GM21381 (cell line): ENCODE measurements around the gene KCNT1.
"Not testable (repeated sequence)": the region's sequence is repeated elsewhere in the genome, so short reads cannot be mapped to it uniquely, and the experiment has no call there.

ENCODE experiments used
- ATAC-seq: cut with Tn5 transposase; IDR thresholded peaks from one replicate; pipeline ENCODE4 v1.9.1; 2021; ENCODE audit warnings: mild to moderate bottlenecking, moderate library complexity; ENCODE audit not compliant: unreplicated experiment

Gene KCNT1

DNA sequence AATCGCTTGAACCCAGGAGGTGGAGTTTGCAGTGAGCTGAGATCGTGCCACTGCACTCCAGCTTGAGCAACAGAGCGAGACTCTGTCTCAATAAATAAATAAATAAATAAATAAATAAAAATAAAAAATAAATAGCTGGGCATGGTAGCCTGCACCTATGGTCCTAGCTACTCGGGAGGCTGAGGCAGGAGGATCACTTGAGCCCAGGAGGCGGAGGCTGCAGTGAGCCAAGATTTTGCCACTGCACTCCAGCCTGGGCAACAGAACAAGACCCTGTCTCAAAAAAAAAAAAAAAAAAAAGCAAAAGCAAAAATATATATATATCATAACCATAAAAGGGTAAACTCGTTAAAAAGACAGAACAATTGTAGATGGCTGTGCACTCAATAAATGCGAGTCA lies 29.2 kb upstream of the KCNT1 start:
- not testable (repeated sequence) for ATAC-seq

DNA sequence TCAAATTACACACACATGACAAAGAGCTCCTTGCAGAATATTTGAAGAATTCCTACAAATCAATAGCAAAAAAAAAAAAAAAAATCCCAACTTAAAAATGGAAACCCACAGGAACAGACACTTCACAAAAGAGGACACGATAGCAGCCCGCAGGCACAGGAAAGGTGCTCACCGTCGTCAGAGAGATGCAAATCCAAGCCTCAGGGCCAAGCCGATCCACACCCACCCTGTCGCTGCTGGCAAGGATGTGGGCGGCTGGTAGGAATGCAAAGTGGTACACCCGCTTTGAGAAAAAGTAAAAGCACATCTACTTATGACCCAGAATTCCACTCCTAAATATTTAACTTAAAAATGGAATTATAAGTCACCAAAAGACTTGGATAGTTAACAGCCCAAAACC lies 28.0 kb upstream of the KCNT1 start:
- ATAC-seq: no peak

DNA sequence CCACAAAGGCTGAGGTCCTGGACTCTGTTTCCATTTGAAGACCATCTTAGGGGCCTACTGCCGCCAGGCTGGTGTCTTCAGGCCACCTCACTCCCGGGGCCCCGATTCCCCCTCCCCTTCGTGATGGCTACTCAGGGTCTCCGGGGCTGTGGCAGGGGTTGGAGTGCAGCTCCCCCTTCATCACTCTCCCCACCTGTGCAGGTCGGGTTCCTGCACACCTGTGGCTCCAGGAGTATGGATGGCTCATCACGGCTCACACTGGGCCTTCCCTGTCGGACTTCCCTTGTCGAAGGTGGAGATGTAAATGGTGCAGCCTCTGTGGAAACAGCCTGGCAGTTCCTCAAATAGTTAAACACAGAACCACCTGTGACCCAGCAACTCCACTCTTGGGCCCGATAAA lies 27.0 kb upstream of the KCNT1 start:
- ATAC-seq: no peak

DNA sequence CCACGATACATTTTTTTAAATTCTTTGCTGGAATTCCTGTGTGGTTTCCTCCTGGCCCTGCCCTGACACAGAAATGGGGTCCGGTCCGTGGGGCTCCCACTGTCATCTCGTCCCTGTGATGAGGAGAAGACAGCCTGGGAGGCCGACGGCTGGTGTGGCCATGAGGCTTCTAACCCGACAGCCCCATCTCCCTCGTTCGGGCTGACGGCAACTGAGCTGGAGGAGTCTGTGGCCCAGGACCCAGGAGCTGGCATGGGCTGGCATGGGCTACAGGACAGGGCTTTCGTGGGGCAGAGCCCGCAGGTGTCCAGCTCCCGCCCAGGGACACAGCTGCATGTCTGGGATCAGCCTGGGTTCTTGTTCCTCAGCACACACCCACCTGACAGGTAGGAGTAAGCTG lies 25.1 kb upstream of the KCNT1 start:
- no peak for ATAC-seq

DNA sequence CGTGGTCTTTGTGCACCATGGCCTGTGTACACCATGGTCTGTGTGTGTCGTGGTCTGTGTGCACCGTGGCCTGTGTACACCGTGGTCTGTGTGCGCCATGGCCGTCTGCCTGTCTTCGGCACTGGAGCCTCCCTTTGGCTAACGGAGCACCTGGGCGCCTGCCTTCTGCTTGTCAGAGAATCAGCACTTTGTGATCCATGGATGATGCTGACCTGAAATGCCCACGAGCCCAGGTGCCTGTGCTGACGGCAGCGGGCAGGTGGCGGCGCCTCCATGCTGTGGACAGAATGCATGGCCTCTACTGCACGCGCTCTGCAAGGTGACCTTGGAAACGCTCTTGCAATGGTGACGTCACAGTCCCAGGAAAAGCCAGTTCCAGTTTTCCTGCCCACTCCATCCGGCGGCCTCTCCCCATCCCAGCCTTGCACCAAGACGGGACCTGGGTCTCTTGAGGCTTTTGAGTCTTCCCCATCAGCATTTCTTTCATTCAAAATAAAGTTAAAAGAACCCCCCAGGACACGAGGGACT lies 24.3 kb upstream of the KCNT1 start:
- ATAC-seq: no peak

DNA sequence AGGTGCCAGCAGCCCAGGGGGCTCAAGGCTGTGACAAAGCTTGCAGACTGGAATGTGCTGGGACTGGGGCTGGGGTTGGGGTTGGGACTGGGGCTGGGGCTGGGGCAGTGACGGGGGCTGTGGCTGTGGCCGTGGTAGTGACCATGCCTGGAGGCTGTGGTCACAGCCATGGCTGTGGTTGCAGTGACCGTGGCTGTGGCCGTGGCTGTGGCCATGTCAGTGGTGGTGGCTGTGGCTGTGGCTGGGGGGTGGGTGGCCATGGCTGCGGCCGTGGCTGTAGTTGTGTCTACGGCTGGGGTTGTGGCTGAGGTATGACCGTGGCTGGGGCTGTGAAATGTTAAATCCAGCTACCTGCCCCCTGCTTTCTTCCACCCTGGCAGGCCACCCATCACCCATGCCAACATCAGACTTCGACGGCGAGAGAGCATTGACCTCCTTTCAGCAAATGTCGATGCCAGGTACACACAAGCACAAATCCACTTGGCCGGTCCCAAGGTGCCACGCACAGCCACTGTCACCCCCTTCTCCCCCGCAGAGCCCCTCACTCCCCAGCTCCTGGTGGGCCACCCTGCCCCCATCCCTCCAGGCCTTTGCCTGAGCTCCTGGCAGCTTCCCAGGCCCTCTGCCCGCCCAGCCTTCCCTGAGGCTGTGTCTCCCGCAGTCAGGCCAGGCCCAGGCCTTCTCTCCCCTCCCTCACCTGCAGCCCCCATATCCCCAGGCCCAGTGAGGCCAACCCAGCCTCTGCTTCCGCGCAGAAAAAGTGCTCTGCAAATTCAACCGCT lies 23.6 kb upstream of the KCNT1 start:
- no peak for ATAC-seq

DNA sequence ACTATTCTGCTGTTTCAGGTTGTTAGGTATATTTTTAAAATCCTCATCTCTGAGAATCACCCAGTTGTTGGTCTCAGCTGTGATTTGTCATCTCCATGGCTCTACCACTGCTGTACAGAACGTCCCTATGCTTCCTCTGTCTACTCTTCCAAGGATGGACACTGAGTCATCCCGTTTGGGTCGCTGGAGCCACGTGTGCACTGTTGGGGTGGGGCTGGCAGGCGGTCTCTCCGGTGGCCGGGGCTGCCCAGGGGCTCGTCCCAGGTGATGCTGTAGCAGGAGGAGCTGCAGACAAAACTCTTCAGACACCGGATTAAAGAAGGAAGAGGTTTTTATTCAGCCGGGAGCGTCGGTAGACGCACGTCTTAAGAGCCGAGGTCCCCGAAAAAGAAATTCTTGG lies 21.9 kb upstream of the KCNT1 start:
- ATAC-seq: no peak

DNA sequence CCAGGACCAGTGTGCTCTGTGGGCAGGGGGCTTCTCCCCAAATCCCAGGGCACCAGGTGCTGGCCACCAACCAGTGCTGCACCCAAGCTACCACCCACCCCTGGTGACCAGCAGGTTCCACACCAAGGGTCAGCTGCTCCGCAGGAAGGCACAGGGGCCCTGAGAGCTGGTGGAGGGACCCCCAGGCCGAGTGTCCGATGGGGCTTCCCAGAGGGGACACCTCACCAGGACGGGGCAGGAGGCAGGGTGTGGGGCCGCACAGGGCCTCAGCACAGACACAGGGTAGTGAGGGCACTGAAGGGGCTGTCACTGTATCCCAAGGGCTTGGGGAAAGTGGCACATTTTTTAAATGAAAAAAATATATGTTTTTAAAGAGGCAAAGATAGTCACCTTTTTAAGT lies 20.8 kb upstream of the KCNT1 start:
- no peak for ATAC-seq

DNA sequence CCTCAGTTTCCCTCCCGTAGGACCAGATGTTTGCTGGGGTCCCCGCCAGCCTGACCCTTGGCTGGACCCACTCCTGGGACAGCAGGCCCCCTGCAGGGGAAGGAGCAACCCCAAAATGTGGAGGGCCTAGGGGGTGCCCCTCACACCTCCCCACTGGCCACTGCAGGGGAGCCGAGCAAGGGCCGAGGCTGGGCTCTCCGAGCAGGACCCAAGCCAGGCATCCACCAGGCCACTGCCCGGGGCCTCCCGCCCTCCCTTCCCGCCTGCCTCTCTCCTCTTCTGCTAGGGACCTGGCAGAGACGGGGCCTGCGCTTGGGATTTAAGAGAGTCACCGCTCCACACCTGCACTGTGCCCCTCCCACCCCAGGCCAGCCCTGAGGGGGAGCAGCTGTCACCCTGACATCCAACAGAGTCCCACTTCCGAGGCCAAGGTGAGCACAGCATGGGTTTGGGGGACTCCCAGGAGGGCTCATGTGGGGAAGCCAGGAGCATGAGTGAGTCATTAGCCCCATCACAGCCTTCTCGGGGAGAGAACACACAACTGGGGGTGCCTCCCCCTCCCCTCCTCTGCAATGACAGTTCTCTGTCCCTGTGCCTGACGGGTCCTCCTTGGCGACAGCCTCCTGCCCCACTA lies 18.5 kb upstream of the KCNT1 start:
- ATAC-seq: no peak

DNA sequence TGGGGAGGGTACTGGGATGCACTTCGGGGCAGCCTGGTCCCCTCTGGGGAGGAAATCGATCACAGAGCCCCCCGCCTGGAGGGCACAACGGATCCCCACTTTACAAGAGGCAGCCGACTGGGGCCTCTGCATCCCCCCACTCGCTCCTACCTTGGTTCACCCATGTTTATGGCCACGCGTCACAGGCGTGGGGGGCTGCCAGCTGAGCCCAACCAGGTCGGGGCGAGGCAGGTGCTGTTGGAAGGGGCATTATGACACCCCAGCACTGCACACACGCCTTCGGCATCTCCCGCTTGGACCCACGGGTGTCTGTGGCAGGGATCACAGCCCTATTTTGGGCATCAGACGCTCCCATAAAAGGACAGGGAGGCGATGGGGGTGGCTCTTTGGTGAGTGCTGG lies 17.3 kb upstream of the KCNT1 start:
- no peak for ATAC-seq

DNA sequence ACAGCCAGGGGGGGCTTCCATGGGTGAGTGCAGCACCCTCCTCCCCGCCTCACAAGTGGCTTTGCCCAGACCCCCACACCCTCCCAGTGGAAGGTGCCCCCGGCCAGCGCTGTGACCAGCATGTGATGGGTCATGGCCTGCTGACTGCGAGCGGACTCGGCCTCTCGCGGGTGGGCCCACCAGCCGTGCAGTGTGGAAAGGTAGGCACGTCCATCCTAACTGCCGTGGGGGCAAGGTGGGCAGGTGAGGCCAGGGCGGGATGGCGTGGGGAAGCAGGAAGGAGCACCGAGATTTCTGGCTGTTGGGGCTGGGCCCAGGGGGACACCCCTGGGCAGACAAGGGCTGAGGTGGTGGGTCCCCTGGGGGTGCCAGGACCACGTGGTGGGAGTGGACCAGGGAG lies 14.8 kb upstream of the KCNT1 start:
- no peak for ATAC-seq

DNA sequence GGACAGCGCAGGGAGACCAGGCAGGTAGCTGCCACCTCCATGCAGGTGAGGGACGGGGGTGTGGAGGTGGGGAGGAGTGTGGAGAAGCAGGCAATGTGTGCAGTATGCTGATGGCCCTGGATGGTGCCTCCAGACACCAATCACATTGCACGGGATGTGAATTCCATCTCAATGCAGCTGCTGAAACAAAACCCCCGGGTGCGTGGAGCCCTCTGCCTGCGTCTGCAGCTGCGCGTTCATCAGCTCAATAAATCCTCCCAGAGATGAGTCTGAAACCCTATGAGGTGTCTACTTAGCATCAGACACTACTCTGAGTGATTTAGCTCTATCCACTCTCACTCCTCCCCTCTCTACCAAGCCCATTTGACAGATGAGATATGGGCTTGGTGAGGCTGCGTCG lies 13.0 kb upstream of the KCNT1 start:
- no peak for ATAC-seq

DNA sequence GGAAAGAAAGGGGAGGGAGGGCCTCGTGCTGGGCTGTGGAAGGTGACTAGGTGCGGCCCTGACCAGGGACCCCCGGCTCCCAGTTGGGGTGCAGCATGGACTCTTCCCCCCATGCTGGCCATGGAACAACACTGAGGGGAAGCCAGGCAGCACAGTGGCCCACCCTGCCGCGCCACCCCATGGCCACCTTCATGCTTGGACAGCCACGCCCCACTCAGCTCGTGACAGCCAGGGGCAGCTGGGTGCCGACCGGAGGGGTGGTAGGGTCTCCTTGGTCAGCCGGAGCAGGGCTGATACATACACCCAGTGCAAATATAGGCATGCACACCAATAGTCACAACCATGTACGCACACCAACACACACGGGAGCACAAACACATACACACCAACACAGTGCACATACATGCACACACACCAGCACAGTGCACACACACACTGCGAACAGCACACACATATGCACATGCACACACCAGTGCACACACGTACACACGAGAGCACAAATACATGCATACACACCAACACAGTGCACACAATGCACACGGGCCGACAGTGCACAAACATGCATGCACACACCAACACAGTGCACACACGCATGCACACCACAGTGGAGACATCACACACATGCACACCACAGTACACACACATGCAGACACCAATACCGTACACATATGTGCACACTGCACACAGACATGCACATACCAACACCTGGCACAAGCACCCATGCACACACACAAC lies 11.0 kb upstream of the KCNT1 start:
- ATAC-seq: no peak

DNA sequence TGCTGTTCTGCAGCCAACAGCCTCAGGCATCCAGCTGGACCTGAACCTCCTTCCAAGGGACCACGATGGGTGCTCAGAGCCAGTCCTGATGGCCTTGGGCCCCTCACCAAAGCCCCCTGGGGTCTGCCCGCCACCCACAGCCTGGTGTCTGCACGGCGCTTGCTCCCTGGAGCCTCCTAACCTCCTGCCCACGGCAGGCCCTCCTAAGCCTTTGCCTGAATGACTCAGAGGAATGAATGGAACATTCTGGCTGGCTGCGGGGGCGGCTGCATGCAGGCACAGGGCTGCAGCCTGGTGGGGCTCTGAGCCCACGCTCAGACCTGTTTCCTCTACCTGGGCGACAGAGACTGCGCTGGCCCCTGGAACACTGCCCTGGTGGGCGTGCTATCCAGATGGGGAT lies 9.6 kb upstream of the KCNT1 start:
- no peak for ATAC-seq

DNA sequence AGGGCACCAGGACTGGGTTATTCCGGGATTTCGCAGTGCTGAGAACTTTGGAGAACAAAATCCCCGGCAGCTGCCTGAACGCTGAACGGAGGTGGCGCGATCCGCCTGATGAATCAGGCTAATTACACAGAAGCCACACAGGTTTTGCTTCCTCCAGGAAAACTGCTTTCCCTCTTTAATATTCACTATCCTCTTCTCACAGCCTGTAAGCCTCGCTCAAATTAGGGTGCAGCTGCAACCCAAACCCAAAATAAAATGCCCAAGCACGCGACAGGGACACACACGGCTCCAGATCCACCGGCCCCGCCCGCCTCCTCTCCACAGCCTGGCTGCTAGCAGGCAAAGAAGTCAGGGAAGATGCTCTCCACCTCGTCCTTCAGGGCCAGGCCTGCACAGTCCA lies 8.7 kb upstream of the KCNT1 start:
- no peak for ATAC-seq

DNA sequence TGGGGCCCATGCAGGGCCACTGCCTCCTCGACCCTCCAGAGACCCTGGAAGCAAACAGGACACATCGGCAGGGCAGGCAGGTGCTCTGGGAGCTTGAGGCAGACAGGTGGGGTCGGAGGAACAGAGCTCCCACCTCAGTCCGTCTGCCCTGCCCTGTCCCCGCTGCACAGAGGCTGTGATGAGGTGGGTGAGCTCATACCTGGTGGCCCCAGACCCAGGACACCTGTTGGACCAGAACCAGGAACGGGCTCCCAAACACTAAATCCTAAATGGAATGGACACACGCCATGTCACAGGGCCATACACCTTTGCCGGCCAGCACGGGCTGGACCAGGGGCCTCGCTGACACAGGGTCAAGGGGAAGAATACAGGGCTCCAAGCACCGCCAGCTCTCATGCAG lies 8.2 kb upstream of the KCNT1 start:
- ATAC-seq: no peak

DNA sequence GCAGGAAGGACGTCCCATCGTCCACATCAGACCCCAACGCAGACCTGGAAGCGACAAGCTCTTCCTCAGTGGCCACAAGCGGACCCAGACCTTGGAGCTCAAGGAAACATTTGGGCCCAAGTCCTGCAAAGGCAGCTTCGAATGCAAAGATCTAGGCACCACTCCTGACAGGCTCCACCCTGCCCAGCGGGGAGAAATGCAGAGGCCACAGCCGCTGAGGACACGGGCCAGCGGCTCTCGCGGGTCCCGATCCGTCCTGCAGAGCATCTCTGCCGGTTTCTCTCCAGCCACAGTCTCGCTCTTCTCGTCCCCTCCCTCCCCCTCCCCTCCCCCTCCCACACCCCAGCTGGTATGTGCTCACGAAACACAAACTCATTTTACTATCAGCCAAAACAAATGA lies 7.6 kb upstream of the KCNT1 start:
- ATAC-seq: no peak

DNA sequence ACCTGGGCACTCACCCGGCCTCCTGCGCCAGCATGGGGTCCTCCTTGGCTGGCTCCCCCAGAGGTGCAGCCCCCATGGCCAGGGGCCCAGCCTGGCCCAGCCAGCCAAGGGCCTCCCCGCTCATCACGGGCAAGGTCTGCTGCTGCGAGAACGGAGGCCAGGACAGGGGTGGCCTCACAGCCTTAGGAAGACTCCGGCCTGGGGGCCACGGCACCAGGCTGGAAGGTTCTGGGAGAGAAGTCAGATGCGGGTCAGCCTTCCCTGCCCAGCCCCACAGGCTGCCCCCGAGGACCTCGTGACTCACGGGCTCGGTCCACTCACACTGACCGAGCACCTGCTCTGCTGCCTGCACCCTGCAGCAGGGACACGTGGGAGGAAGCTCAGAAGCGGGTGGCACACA lies 6.9 kb upstream of the KCNT1 start:
- no peak for ATAC-seq

DNA sequence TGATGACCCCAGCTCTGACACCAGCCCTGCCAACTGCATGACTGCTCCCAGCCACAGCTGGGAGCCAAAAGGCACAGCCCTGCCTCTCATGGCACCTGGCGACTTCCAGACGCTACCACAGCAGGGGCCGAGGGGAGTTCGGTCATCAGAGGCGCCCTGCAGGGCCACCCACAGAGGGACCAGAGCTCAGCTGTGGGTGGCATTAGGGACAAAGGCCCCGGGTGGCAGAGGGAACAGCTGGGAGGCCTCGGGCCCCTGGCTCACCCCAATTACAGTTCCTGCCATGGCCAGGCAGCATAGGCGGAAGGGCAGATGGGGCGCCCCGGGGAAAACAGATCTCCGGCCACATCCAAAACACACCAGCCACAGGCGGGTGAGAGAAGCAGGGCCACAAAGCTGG lies 6.3 kb upstream of the KCNT1 start:
- no peak for ATAC-seq

DNA sequence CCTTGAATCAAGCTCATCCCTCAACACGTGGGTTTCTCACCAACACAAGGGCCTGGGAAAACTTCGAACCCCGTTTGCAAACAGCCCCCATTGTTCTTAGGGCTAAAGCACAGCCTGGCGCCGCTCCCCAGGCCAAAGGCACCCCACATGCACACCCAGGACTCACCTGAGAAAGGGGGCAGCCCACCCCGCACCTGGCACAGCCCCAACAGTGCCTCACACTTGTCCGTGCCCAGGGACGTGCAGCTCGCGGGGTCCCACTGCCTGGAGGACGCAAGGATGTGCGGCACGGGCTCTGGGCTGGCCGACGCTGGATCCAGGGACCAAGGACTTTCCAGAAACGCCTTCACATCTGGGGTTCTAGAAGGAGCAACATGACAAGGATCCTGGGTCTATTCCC lies 5.5 kb upstream of the KCNT1 start:
- ATAC-seq: no peak

DNA sequence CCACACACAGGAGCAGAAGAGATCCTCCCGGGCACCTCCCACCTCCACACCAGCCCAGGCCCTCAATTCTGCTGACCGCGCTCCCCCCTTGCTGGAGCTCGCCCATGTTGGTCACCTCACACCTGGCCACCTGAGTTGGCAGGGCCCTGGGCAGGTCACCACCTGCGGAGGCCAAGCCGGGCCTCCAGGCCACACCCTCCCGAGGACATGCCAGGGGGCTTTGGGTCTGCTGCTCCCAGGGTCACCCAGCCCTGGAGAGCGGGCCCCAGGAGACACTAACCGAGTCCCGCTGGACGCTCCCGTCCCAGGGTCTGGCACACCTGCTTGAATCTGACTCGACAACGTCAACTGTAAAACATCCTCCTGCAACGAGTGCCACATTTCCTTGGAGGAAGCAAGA lies 4.8 kb upstream of the KCNT1 start:
- no peak for ATAC-seq

DNA sequence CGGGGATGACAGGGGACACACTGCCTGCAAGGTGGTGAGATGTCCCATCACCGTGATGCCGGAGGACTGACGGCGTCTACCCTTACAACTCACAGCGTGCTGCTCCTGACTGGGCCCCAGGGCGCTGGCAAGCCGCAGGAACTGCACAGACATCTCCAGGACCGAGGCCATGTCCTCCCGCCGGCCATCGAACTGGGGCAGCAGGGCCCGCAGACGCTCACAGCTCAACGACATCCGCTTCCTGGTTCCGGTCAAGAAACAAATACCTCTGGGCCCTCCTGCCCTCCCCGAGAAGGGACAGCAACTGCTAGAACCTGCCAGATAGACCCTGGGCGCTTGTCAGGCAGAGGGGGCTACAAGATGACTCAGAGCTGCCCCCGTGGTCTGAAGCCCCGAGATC lies 3.7 kb upstream of the KCNT1 start:
- no peak for ATAC-seq
